Coronary artery (tissue), 2 donors: ENCODE results near the gene PRKG1.
A peak's percentile ranks its signal among the peaks of the same experiment; 100 is the strongest.
"Not testable (repeated sequence)": the region's sequence is repeated elsewhere in the genome, so short reads cannot be mapped to it uniquely, and the experiment has no call there.

Experiments
- DNase-seq: peaks from one replicate; pipeline ENCODE4 v3.0.0-alpha.2; 2017; ENCODE audit warnings: low spot score
- H3K27ac ChIP-seq, 2 donors: fragments of 200-600 bp; sonication (generic); one replicate each; pipeline ENCODE4 v1.5.1; 2016 to 2019
- H3K4me3 ChIP-seq: fragments of 200-600 bp; sonication (generic); 2 replicates; pipeline ENCODE4 v1.5.1; 2016; ENCODE audit warnings: mild to moderate bottlenecking, moderate library complexity
- TF ChIP-seq, protein P1 (sequence below): fragments of 200-600 bp; sonication (generic); IDR thresholded peaks from one replicate; pipeline ENCODE4 v1.5.1; 2019; ENCODE audit warnings: antibody characterized with exemption

The PRKG1 gene

DNA sequence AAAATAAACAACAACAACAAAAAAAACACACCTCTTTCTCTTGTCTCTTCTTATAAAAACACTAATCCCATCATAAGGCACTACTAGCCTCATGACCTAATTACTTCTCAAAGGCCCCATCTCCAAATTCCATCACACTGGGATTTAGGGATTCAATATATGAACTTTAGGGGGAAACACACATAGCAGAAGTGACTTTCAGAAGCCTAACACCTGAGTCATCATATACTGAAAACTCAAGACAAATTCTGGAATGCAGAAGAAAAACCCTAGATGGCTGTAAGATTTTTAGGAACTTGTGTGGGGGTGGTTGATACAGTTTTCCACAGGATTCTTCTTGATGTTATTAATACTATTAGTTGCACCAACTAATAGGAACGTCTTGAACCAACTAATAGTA lies 658.8 kb downstream of the PRKG1 start:
- TF ChIP-seq, protein P1, sequence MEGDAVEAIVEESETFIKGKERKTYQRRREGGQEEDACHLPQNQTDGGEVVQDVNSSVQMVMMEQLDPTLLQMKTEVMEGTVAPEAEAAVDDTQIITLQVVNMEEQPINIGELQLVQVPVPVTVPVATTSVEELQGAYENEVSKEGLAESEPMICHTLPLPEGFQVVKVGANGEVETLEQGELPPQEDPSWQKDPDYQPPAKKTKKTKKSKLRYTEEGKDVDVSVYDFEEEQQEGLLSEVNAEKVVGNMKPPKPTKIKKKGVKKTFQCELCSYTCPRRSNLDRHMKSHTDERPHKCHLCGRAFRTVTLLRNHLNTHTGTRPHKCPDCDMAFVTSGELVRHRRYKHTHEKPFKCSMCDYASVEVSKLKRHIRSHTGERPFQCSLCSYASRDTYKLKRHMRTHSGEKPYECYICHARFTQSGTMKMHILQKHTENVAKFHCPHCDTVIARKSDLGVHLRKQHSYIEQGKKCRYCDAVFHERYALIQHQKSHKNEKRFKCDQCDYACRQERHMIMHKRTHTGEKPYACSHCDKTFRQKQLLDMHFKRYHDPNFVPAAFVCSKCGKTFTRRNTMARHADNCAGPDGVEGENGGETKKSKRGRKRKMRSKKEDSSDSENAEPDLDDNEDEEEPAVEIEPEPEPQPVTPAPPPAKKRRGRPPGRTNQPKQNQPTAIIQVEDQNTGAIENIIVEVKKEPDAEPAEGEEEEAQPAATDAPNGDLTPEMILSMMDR: no peak
- Histone ChIP-seq H3K4me3 (no peak overlapping the region), H3K27ac (no peak overlapping the region)
- no peak for DNase-seq

DNA sequence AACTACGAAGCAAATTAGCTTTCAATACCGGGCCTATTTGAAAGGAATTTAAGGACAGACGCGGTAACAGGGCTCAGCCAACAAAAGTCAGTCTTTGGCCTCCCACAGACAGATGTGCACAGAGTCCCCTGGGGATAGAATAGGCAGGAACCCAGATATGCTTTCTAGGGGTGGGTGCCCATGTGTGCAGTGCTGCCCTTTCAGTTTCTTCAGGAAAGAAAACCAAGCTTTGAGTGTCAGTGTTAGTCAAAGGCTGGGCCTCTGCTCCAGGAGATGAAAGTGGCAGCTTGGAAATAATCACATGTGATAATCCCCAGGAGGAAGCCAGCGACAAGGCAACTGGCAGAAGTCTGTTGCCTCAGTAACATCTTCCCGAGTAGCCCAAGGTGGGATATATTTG lies 668.9 kb downstream of the PRKG1 start:
- no peak overlapping the region for H3K4me3 ChIP-seq
- DNase-seq: no peak
- peak overlapping the region in 1 of 2 donors; percentile 15 for H3K27ac ChIP-seq
- TF ChIP-seq, protein P1: no peak

DNA sequence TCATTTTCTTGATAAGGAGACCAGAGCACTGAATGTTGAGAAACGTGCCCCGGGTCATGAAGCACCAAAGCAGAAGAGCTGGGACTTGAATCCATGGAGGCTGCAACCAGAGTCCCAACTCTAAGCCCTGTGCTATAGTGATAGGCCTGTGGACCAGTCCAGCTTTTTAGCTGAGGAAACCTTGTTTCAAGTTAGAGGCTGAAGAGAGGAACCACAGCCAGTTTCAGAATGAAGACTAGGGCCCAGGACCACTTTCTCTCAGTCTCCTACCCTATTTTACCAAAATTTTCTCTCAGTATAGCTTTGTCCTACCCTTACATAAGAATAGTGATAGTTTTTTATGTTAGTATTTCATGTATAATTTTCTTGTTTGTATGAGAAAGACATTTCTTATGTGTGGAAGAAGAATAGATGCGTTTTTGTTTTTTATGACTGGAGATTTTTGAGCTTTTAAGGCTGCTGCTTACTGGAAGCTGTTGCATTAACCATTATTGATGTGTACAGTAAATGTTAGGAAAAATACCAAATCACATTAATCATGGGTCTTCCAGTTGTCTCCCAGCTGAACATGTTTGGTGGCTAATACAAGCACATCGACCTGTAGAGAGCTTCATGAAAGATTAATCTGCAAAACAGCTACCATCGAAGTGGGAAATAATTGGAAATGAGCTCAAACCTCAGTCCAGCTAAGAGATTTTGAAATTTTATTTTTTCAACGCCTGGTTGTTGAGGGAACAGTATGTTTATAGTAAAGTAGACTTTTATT lies 670.1 kb downstream of the PRKG1 start:
- DNase-seq: no peak
- TF ChIP-seq, protein P1: no peak
- H3K27ac ChIP-seq: no peak overlapping the region
- no peak overlapping the region for H3K4me3 ChIP-seq

DNA sequence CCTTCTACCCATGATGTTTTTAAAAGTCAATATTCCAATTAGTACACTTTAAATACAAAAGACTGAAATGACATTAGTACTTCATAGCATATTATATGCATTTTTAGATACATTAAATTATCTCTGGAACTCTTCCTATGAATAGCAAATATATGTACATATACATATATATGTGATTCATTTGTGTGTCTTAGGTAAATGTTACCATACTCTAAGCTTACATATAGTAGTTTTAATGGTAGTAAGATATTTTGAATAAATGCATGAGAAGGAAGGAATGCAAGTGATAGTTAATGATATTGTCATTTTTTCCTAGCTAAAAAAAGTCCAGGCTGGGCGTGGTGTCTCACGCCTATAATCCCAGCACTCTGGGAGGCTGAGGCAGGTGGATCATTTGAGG lies 671.1 kb downstream of the PRKG1 start:
- H3K4me3 ChIP-seq: no peak overlapping the region
- no peak overlapping the region for H3K27ac ChIP-seq
- DNase-seq: no peak
- TF ChIP-seq, protein P1: no peak

DNA sequence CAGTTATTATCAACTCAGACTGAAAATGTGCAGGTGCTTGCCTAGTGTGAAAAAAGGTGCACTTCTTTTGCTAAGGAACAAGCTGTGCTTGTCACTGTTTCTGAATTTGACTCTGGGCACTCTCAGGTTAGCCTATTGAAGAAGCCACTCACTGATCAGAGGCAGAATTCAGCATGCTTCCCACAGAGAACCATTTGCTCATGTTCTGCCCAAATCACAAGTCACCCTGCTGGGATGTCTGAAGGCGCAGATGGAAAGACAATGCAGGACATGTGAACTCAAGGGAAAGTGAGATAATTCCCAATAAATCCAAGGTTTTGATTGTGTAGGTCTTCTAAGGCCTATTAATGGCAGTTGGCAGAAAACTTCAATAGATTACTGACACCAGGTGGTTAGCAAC lies 672.9 kb downstream of the PRKG1 start:
- Histone ChIP-seq H3K27ac (no peak overlapping the region), H3K4me3 (no peak overlapping the region)
- DNase-seq: no peak
- TF ChIP-seq, protein P1: no peak

DNA sequence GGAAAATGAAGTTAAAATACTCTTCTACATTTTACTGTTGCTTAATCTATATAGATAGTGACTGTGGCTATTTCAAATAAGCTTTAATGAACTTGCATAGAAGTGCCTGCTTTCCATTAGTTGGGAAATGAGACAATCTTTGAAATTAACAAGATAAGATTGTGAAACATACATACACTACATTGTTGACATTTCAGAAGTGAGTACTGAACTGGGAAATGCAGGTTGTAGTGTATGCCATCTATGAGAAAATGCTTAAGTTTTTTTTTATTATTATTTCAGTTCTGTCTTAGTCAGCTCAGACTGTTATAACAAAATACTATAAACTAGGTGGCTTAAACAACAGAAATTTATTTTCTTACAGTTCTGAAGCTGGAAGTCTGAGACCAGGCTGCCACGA lies 674.7 kb downstream of the PRKG1 start:
- DNase-seq: no peak
- TF ChIP-seq, protein P1: no peak
- Histone ChIP-seq H3K27ac (no peak overlapping the region), H3K4me3 (no peak overlapping the region)

DNA sequence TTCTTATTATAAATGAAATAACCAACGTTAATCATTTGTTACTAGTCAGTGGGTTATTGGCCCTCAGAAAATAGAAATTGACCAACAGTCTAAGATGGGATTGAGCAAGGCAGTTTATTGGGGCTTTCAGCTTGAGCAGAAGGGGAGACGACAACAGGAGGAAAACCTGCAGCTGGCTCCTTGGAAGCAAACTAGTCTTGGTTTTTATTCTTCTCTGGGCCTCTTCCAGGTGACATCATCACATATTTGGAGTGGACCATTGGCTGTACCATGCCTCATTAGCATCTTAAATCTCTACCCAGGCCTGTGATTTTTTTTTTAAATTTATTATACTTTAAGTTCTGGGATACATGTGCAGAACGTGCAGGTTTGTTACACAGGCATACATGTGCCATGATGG lies 684.1 kb downstream of the PRKG1 start:
- Histone ChIP-seq H3K27ac (no peak overlapping the region), H3K4me3 (no peak overlapping the region)
- DNase-seq: no peak
- TF ChIP-seq, protein P1: no peak

DNA sequence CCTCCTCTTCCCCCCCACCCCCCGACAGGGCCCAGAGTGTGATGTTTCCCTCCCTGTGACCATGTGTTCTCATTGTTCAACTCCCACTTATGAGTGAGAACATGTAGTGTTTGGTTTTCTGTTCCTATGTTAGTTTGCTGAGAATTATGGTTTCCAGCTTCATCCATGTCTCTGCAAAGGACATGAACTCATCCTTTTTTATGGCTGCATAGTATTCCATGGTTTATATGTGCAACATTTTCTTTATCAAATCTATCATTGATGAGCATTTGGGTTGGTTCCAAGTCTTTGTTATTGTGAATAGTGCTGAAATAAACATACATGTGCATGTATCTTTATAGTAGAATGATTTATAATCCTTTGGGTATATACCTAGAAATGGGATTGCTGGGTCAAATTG lies 684.6 kb downstream of the PRKG1 start:
- not testable (repeated sequence) for DNase-seq, H3K27ac ChIP-seq, H3K4me3 ChIP-seq
